Measurements from ENCODE around the gene VTN. TPM values are rescaled to one million over a fixed set of nuclear protein-coding genes. Genes with fewer than 3 reads are reported as not detected.
"Not testable (repeated sequence)": the region's sequence is repeated elsewhere in the genome, so short reads cannot be mapped to it uniquely, and the experiment has no call there.

VTN gene
- total RNA-seq, 1 experiment from 2014 or later: not detected

- no peak for TF ChIP-seq CTCF (IDR thresholded peaks at IDR 0.05; ENCODE audit: unreplicated experiment)
- DNase-seq: no peak
- BruUV-seq (replicated peaks): no TSS peak
- intact Hi-C loops (cut with micrococcal nuclease; ENCODE audit: unreplicated experiment): no loop called here
- Mint-ChIP-seq H3K4me1 (ENCODE audit: low read depth, unreplicated experiment) (peaks cover 23% of the 10 kb centered on the region), H3K4me3 (ENCODE audit: low read depth, unreplicated experiment) (no peak overlapping the region), H3K27me3 (ENCODE audit: unreplicated experiment) (no peaks in the 10 kb centered on the region), H3K9me3 (ENCODE audit: low read depth, unreplicated experiment) (no peaks in the 10 kb centered on the region), H3K27ac (ENCODE audit: unreplicated experiment) (no peak overlapping the region), H3K36me3 (ENCODE audit: insufficient read depth, unreplicated experiment) (peaks cover 48% of the 10 kb centered on the region)
- CTCF ChIA-PET: no interaction called here
These were observed 28.6 kb downstream of the VTN start for GRCh38 chr17:28341516-28341915.

GRCh38 chr17:28340374-28340773 lies 29.7 kb downstream of the VTN start:
- no peak overlapping the region for H3K4me3 Mint-ChIP-seq (ENCODE audit: low read depth, unreplicated experiment)
- H3K9me3 Mint-ChIP-seq (ENCODE audit: low read depth, unreplicated experiment): no peaks in the 10 kb centered on the region
- CTCF ChIA-PET: no interaction called here
- TF ChIP-seq CTCF (IDR thresholded peaks at IDR 0.05; ENCODE audit: unreplicated experiment): no peak
- H3K4me1 Mint-ChIP-seq (ENCODE audit: low read depth, unreplicated experiment): peaks cover 18% of the 10 kb centered on the region
- H3K27me3 Mint-ChIP-seq (ENCODE audit: unreplicated experiment): no peaks in the 10 kb centered on the region
- H3K36me3 Mint-ChIP-seq (ENCODE audit: insufficient read depth, unreplicated experiment): peaks cover 56% of the 10 kb centered on the region
- intact Hi-C loops (cut with micrococcal nuclease; ENCODE audit: unreplicated experiment): no loop called here
- no peak overlapping the region for H3K27ac Mint-ChIP-seq (ENCODE audit: unreplicated experiment)
- BruUV-seq (replicated peaks): no TSS peak
- DNase-seq: no peak

- no peak overlapping the region for H3K4me3 Mint-ChIP-seq (ENCODE audit: low read depth, unreplicated experiment)
- no peak overlapping the region for H3K27ac Mint-ChIP-seq (ENCODE audit: unreplicated experiment)
- no peaks in the 10 kb centered on the region for H3K27me3 Mint-ChIP-seq (ENCODE audit: unreplicated experiment)
- H3K9me3 Mint-ChIP-seq (ENCODE audit: low read depth, unreplicated experiment): no peaks in the 10 kb centered on the region
- no peak for DNase-seq
- H3K36me3 Mint-ChIP-seq (ENCODE audit: insufficient read depth, unreplicated experiment): peaks cover 58% of the 10 kb centered on the region
- intact Hi-C loops (cut with micrococcal nuclease; ENCODE audit: unreplicated experiment): no loop called here
- TF ChIP-seq CTCF (IDR thresholded peaks at IDR 0.05; ENCODE audit: unreplicated experiment): no peak
- H3K4me1 Mint-ChIP-seq (ENCODE audit: low read depth, unreplicated experiment): peaks cover 22% of the 10 kb centered on the region
- CTCF ChIA-PET: no interaction called here
- no TSS peak for BruUV-seq (replicated peaks)
These were observed 30.7 kb downstream of the VTN start for GRCh38 chr17:28339431-28339830.

GRCh38 chr17:28338769-28339212 lies 31.3 kb downstream of the VTN start:
- H3K27ac Mint-ChIP-seq (ENCODE audit: unreplicated experiment); H3K9me3 Mint-ChIP-seq (ENCODE audit: low read depth, unreplicated experiment); CTCF ChIA-PET; H3K27me3 Mint-ChIP-seq (ENCODE audit: unreplicated experiment); BruUV-seq (replicated peaks); DNase-seq; H3K4me3 Mint-ChIP-seq (ENCODE audit: low read depth, unreplicated experiment); intact Hi-C loops (cut with micrococcal nuclease; ENCODE audit: unreplicated experiment): not testable (repeated sequence)
- Mint-ChIP-seq H3K4me1 (ENCODE audit: low read depth, unreplicated experiment) (peaks cover 28% of the 10 kb centered on the region), H3K36me3 (ENCODE audit: insufficient read depth, unreplicated experiment) (peaks cover 64% of the 10 kb centered on the region)

- DNase-seq: no peak
- Mint-ChIP-seq H3K27me3 (ENCODE audit: unreplicated experiment) (no peaks in the 10 kb centered on the region), H3K9me3 (ENCODE audit: low read depth, unreplicated experiment) (no peaks in the 10 kb centered on the region), H3K36me3 (ENCODE audit: insufficient read depth, unreplicated experiment) (peaks cover 65% of the 10 kb centered on the region), H3K4me1 (ENCODE audit: low read depth, unreplicated experiment) (peaks cover 31% of the 10 kb centered on the region), H3K4me3 (ENCODE audit: low read depth, unreplicated experiment) (peak overlapping the region; percentile 93), H3K27ac (ENCODE audit: unreplicated experiment) (peak overlapping the region; percentile 9)
- intact Hi-C loops (cut with micrococcal nuclease; ENCODE audit: unreplicated experiment): no loop called here
- CTCF ChIA-PET: no interaction called here
- no TSS peak for BruUV-seq (replicated peaks)
- no peak for TF ChIP-seq CTCF (IDR thresholded peaks at IDR 0.05; ENCODE audit: unreplicated experiment)
These were observed 31.9 kb downstream of the VTN start for GRCh38 chr17:28338056-28338768.

Data from Calu3 (cell line).